Mammary epithelial cell (primary cell): Measurements from ENCODE around the gene SNAP91.

Experiments
- EZH2 ChIP-seq: IDR thresholded peaks from 2 replicates; pipeline ENCODE4 v1.6.1; 2012; ENCODE audit warnings: low read length, inconsistent platforms, borderline replicate concordance
- TF ChIP-seq, protein P1 (sequence below), 2 donors: IDR thresholded peaks in 1 of 2; conservative IDR thresholded peaks in 1 of 2; 2 replicates each; pipeline ENCODE4 v1.5.1; 2011 to 2012; ENCODE audit warnings: inconsistent platforms in 2 of 2, low read length in 2 of 2, mild to moderate bottlenecking in 2 of 2, control low read depth in 1 of 2, low read depth in 1 of 2; ENCODE audit not compliant: insufficient read depth in 1 of 2; ENCODE audit errors: extremely low read depth in 1 of 2

DNA sequence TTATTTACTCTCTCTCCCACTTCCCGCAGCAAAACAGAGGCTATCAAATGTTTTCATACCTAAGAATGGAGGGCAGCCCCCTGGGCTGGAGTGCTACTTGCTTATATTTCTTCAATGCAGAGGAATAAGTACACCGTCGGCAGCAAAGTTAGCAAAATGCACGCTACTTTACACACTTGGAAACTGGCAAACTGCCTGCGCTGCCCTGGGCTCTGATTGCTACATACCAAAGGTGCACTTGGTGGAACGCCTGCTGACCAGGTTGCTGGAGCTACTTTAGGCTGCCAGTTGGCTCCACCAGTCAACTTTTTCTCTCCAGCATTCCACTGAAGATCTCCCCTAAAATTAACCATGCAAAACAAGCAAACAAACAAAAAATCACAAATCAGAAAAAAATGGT lies 134.1 kb downstream of the SNAP91 start:
- TF ChIP-seq, protein P1, sequence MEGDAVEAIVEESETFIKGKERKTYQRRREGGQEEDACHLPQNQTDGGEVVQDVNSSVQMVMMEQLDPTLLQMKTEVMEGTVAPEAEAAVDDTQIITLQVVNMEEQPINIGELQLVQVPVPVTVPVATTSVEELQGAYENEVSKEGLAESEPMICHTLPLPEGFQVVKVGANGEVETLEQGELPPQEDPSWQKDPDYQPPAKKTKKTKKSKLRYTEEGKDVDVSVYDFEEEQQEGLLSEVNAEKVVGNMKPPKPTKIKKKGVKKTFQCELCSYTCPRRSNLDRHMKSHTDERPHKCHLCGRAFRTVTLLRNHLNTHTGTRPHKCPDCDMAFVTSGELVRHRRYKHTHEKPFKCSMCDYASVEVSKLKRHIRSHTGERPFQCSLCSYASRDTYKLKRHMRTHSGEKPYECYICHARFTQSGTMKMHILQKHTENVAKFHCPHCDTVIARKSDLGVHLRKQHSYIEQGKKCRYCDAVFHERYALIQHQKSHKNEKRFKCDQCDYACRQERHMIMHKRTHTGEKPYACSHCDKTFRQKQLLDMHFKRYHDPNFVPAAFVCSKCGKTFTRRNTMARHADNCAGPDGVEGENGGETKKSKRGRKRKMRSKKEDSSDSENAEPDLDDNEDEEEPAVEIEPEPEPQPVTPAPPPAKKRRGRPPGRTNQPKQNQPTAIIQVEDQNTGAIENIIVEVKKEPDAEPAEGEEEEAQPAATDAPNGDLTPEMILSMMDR (conservative IDR thresholded peaks at IDR 0.05 in 1 of 2, IDR thresholded peaks at IDR 0.05 in 1 of 2; ENCODE audit: extremely low read depth in 1 of 2, insufficient read depth in 1 of 2, low read depth in 1 of 2, low read length in 2 of 2): no peak
- no peak for TF ChIP-seq EZH2
